Ectodermal cell (in vitro differentiated cells): Measurements from ENCODE around the gene PSEN1.
A peak's percentile ranks its signal among the peaks of the same experiment; 100 is the strongest.

ENCODE experiments used
- H3K27ac ChIP-seq: 2 replicates; pipeline ENCODE4 v1.7.0; 2013; ENCODE audit warnings: mild to moderate bottlenecking, low read depth, low read length; ENCODE audit not compliant: insufficient read depth, poor library complexity, severe bottlenecking
- H3K27me3 ChIP-seq: 2 replicates; pipeline ENCODE4 v1.7.0; 2013; ENCODE audit warnings: mild to moderate bottlenecking, low read length; ENCODE audit not compliant: insufficient read depth, control insufficient read depth, poor library complexity, severe bottlenecking
- H3K36me3 ChIP-seq: one replicate; pipeline ENCODE4 v1.7.0; 2013; ENCODE audit warnings: low read length; ENCODE audit not compliant: control insufficient read depth, insufficient read depth
- H3K4me1 ChIP-seq: one replicate; pipeline ENCODE4 v1.7.0; 2013; ENCODE audit warnings: low read length; ENCODE audit not compliant: control insufficient read depth, insufficient read depth
- H3K4me3 ChIP-seq: 2 replicates; pipeline ENCODE4 v1.7.0; 2013; ENCODE audit warnings: low read depth, low read length, control low read depth; ENCODE audit not compliant: insufficient read depth
- H3K9me3 ChIP-seq: 2 replicates; pipeline ENCODE4 v1.7.0; 2013; ENCODE audit warnings: mild to moderate bottlenecking, low read length, moderate library complexity; ENCODE audit not compliant: control insufficient read depth
- WGBS, 2 experiments: methylation state at CpG; one replicate each; pipeline ENCODE4 v1.1.7; 2013; ENCODE audit warnings: missing lambda C conversion rate in 2 of 2; 5-methylcytosine and 5-hydroxymethylcytosine counted together

The PSEN1 gene

DNA sequence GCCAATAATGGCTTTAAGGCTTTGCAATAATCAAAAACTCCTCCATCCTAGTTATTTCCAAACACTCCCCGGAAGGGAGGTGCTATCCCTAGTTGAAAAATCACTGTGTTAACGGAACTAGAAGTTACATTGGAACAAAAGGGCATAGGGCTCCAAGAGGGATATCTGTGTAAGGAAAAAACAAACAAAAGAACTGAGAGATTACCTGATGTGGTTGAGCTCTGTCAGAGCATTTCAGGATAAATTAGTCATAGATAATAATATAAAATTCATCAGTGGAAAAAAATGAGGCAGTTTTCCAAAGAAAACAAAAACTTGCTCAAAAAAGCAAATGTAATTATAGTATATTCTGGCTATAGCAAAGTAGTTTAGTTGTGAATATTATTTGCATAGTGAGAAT is 73.6 kb downstream of the PSEN1 start:
- Histone ChIP-seq H3K9me3 (no peaks in the 10 kb centered on the region), H3K36me3 (peaks cover 48% of the 10 kb centered on the region), H3K4me3 (no peak overlapping the region), H3K27me3 (no peaks in the 10 kb centered on the region), H3K27ac (no peak overlapping the region), H3K4me1 (no peaks in the 10 kb centered on the region)
- WGBS, 2 experiments, result 93 to 96% methylated on average over 2 of the region's 2 CpGs

DNA sequence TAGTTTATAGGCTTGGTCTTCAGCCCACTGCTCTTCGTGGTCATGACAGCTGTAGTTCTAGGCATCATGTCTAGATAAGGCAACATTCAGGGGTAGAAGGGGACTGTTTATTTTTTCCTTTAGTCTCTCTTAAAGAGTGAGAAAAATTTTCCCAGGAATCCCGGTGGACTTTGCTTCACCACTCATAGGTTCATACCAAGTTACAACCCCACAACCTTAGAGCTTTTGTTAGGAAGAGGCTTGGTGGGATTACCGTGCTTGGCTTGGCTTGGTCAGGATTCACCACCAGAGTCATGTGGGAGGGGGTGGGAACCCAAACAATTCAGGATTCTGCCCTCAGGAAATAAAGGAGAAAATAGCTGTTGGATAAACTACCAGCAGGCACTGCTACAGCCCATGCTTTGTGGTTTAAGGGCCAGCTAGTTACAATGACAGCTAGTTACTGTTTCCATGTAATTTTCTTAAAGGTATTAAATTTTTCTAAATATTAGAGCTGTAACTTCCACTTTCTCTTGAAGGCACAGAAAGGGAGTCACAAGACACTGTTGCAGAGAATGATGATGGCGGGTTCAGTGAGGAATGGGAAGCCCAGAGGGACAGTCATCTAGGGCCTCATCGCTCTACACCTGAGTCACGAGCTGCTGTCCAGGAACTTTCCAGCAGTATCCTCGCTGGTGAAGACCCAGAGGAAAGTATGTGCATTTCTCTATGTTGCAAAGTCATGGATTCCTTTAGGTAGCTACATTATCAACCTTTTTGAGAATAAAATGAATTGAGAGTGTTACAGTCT is 75.1 kb downstream of the PSEN1 start:
- Histone ChIP-seq H3K27me3 (no peaks in the 10 kb centered on the region), H3K4me1 (no peaks in the 10 kb centered on the region), H3K4me3 (no peak overlapping the region), H3K9me3 (no peaks in the 10 kb centered on the region), H3K27ac (no peak overlapping the region), H3K36me3 (peaks cover 43% of the 10 kb centered on the region)
- 94% methylated on average over 6 to 7 of the region's 7 CpGs for WGBS, 2 experiments

DNA sequence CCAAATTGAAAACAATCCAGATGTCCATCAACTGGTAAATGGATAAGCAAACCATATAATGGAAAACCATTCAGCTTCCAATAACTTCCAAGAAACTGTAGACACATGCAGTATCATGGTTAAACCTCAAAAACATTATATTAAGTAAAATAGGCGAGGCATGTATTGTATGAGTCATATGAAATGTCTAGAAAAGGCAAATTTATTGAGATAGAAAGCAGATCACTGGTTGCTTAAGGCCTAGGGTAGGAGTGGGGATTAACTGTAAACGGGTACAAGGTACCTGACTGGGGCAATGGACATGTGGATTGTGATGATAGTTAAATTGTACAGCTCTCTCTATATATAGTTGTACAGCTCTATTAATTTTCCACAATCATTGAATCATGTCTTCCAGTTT is 79.7 kb downstream of the PSEN1 start:
- Histone ChIP-seq H3K36me3 (peaks cover 30% of the 10 kb centered on the region), H3K4me1 (peaks cover 5% of the 10 kb centered on the region), H3K27me3 (no peaks in the 10 kb centered on the region), H3K27ac (no peak overlapping the region), H3K4me3 (no peak overlapping the region), H3K9me3 (no peaks in the 10 kb centered on the region)
- 94 to 100% methylated on average over 2 of the region's 2 CpGs for WGBS, 2 experiments

DNA sequence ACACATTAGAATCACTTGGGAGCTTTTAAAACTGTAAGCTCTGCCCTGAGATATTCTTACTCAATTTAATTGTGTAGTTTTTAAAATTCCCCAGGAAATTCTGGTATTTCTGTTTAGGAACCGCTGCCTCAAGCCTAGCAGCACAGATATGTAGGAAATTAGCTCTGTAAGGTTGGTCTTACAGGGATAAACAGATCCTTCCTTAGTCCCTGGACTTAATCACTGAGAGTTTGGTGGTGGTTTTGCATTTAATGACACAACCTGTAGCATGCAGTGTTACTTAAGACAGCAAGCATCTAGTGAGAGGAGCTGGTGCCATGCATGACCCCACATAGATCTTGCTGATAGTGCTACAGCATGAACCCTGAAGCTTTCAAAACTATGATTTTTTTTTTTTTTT is 81.1 kb downstream of the PSEN1 start:
- H3K4me3 ChIP-seq, result no peak overlapping the region
- H3K9me3 ChIP-seq, result no peaks in the 10 kb centered on the region
- H3K27ac ChIP-seq, result no peak overlapping the region
- H3K4me1 ChIP-seq, result peaks cover 11% of the 10 kb centered on the region
- H3K36me3 ChIP-seq, result peaks cover 28% of the 10 kb centered on the region
- no peaks in the 10 kb centered on the region for H3K27me3 ChIP-seq
- 97 to 100% methylated on average over 1 of the region's 1 CpG for WGBS, 2 experiments

DNA sequence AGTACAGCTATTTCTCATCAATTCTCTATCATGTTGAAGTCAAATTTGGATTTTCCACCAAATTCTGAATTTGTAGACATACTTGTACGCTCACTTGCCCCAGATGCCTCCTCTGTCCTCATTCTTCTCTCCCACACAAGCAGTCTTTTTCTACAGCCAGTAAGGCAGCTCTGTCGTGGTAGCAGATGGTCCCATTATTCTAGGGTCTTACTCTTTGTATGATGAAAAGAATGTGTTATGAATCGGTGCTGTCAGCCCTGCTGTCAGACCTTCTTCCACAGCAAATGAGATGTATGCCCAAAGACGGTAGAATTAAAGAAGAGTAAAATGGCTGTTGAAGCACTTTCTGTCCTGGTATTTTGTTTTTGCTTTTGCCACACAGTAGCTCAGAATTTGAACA is 83.8 kb downstream of the PSEN1 start:
- Histone ChIP-seq H3K27ac (peak overlapping the region; percentile 52), H3K27me3 (no peaks in the 10 kb centered on the region), H3K4me3 (no peak overlapping the region), H3K4me1 (peaks cover 20% of the 10 kb centered on the region), H3K36me3 (peaks cover 17% of the 10 kb centered on the region), H3K9me3 (no peaks in the 10 kb centered on the region)
- 69 to 76% methylated on average over 4 of the region's 4 CpGs for WGBS, 2 experiments

DNA sequence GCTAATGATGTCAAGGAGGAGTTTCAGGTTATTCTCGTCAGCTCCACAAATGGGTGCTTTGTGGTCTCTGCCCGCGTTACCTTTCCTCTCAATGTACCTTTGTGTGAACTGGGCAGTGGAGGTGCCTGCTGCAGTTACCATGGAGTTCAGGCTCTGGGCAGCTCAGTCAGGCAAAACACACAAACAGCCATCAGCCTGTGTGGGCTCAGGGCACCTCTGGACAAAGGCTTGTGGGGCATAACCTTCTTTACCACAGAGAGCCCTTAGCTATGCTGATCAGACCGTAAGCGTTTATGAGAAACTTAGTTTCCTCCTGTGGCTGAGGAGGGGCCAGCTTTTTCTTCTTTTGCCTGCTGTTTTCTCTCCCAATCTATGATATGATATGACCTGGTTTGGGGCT is 84.3 kb downstream of the PSEN1 start:
- no peak overlapping the region for H3K4me3 ChIP-seq
- no peak overlapping the region for H3K27ac ChIP-seq
- no peaks in the 10 kb centered on the region for H3K27me3 ChIP-seq
- H3K36me3 ChIP-seq, result peaks cover 17% of the 10 kb centered on the region
- H3K4me1 ChIP-seq, result peaks cover 20% of the 10 kb centered on the region
- 85 to 90% methylated on average over 5 of the region's 5 CpGs for WGBS, 2 experiments
- H3K9me3 ChIP-seq, result no peaks in the 10 kb centered on the region

DNA sequence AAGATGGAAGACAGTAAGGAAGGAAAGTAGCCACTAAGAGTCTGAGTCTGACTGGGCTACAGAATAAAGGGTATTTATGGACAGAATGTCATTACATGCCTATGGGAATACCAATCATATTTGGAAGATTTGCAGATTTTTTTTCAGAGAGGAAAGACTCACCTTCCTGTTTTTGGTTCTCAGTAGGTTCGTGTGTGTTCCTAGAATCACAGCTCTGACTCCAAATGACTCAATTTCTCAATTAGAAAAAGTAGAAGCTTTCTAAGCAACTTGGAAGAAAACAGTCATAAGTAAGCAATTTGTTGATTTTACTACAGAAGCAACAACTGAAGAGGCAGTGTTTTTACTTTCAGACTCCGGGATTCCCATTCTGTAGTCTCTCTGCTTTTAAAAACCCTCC is 85.6 kb downstream of the PSEN1 start:
- Histone ChIP-seq H3K4me3 (no peak overlapping the region), H3K4me1 (peaks cover 20% of the 10 kb centered on the region), H3K9me3 (no peaks in the 10 kb centered on the region), H3K36me3 (peaks cover 17% of the 10 kb centered on the region), H3K27ac (no peak overlapping the region), H3K27me3 (no peaks in the 10 kb centered on the region)
- 86 to 94% methylated on average over 2 of the region's 2 CpGs for WGBS, 2 experiments

DNA sequence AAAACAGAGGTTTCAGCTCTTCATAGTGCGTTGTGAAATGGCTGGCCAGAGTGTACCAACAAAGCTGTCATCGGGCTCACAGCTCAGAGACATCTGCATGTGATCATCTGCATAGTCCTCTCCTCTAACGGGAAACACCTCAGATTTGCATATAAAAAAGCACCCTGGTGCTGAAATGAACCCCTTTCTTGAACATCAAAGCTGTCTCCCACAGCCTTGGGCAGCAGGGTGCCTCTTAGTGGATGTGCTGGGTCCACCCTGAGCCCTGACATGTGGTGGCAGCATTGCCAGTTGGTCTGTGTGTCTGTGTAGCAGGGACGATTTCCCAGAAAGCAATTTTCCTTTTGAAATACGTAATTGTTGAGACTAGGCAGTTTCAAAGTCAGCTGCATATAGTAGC is 86.7 kb downstream of the PSEN1 start:
- Histone ChIP-seq H3K4me3 (no peak overlapping the region), H3K9me3 (no peaks in the 10 kb centered on the region), H3K4me1 (peaks cover 23% of the 10 kb centered on the region), H3K27ac (no peak overlapping the region), H3K36me3 (peaks cover 9% of the 10 kb centered on the region), H3K27me3 (no peaks in the 10 kb centered on the region)
- 19 to 25% methylated on average over 5 of the region's 5 CpGs for WGBS, 2 experiments

DNA sequence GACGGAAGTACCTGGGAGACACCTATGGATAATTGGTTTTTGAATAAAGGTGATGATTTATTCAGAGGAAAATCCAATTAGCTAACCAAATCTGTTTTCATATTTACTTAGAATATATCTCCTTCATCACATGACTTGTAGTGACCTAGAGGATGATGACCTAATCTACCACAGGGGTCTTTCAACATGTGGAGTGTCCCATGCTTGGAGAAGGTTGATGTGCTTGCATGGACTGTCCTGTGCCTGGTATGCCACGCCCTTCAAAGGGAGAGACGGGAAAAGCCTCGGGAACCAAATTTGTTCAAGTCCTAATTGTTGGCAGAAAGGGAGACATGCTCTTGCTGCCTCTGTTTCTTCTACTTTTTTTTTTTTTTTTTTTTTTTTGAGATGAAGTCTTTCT is 89.2 kb downstream of the PSEN1 start:
- Histone ChIP-seq H3K27me3 (no peaks in the 10 kb centered on the region), H3K36me3 (no peaks in the 10 kb centered on the region), H3K4me3 (no peak overlapping the region), H3K4me1 (peaks cover 26% of the 10 kb centered on the region), H3K27ac (no peak overlapping the region), H3K9me3 (no peaks in the 10 kb centered on the region)
- WGBS, 2 experiments, result 95 to 96% methylated on average over 4 of the region's 4 CpGs

DNA sequence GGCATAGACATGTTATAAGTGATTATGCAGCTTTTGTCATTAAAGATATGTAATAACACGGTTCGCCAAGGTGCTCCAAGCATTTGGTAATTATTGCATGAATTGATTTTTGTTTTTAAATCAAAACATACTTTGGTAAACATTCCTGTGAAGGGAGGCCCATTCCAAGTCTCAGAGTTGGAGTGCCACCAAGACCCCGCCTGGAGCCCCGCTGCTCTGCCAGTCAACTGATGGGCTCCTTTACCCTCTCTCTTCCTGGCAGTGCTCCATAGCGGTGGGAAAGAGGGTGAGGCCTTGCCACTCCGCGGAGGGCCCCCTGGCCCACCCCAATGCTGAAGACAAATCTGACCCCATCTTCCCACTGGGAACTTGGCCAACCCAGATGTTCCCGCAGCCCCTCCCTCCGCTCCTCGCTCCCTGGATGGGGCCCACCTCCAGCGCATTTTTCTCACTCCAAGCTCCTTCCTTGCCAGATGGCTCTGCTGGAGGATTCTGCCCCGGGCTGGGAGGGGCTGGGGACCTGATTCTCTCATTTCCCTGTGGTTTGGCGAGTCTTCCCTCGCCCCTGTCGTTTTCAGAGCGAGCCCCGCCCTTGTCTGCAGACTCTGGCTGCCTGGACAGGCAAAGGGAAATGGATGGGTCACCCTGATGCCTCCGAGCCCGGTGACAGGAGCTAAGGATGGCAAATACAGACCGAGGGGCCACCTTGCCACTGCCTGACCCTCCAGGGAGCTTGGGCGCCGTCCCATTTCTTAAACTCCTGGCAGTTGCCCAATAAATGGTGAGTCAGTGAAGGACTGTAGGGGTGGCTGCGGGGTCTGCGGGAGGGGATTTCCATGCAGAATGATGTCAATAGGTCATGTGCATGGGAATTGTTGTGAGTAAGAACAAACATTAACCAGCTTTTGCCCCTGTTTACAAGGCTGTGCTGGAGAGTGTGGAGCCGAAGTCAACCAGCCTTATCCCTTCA is 91.8 kb downstream of the PSEN1 start:
- H3K9me3 ChIP-seq, result no peaks in the 10 kb centered on the region
- 65 to 69% methylated on average over 25 of the region's 25 CpGs for WGBS, 2 experiments
- peaks cover 24% of the 10 kb centered on the region for H3K4me1 ChIP-seq
- no peaks in the 10 kb centered on the region for H3K36me3 ChIP-seq
- H3K4me3 ChIP-seq, result no peak overlapping the region
- H3K27me3 ChIP-seq, result no peaks in the 10 kb centered on the region
- no peak overlapping the region for H3K27ac ChIP-seq
